DMS 273 (cell line): ENCODE results near the gene TMEM225B.
A peak's percentile ranks its signal among the peaks of the same experiment; 100 is the strongest.
"Not testable (repeated sequence)": the region's sequence is repeated elsewhere in the genome, so short reads cannot be mapped to it uniquely, and the experiment has no call there.

ENCODE experiments used
- DNase-seq: peaks from one replicate; lab custom pipeline; 2025; ENCODE audit not compliant: unreplicated experiment; lab: John Stamatoyannopoulos, UW

TMEM225B gene

DNA sequence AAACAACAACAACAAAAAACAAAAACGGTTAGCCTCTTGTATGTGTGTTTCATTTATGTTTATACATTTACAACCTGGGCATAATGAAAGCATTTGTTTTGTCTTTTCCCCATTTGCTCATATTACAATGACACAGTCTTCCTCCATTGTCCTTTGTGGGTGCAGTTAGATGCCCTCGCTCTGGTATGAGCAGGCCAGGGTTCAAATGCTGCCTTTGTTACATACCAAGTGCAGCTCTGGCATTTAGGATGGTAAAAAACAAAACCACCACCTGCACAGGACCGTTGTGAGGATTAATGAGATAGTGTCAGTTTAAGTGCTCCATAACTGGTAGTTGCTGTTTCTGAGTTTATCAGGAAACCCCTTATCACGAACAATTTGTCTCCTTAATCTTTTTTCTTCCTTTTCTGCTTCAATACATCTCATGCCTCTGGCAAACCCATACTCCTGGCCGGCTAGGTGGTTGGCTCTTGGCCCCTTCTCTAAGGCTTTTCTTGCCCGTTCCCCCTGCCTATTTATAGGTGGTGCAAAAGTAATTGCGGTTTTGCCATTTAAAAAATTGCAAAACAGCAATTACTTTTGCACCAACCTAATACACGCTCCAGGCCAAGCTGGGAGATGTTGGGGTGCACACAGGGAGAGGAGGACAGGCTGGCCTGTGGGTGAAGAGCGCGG, 18.6 kb upstream of the TMEM225B start:
- peak; percentile 43 for DNase-seq

DNA sequence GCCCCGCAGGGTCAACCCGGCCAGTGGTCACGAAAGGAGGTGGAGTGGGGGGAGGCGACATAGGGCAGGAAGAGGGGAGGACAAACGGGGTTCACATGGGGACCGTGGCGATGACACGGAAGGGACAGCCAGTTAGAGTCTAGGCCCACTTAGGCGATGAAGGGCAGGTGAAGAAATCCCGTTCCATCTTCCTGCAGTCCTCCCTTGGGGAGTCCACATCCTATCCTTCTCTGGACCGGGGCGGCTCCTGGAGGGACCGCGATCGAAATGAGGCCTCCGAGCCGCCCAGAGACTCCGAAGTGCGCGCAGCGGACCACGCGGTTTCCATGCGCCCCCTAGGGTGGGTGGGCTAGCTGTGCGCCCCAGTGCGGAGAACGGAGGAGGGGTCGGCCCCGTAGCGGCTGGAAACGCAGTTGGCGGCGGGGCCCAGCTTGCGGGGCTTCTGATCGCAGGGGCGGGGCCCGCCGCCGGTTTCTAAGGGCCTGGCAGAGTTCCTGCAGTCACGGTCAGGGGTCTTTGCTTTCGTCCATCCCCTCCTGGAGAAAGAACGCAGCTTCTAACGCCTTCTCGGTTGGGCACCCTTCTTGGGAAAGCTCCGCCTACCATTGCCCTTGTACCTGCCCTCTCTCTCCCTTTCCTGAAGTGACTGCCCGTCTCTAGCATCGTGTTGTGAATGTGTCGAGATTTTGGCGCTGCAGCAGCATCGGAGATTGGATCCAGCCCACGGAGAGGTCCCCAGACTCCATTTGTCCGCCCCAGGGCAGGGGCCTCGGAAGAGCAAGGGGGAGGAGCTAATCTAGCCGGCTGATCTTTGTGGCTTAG, 17.9 kb upstream of the TMEM225B start:
- DNase-seq = peak; percentile 91

DNA sequence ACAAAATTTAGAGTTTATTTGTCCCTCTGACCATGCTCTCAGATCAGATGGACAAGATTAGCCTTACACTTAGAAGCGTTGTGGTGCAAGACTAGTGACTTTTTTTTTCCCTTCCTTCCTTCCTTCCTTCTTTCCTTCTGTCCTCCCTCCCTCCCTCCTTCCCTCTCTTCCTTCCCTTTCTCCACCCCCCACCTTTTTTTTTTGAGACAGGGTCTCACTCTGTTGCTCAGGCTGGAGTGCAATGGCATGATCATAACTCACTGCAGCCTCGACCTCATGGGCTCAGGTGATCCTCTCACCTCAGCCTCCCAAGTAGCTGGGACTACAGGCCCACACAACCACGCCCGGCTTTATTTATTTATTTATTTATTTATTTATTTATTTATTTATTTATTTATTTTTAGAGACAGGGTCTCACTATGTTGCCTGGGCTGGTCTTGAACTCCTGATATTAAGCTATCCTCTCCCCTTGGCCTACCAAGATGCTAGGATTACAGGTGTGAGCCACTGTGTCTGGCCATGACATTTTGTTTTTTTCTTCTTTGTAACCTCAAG, 17.2 kb upstream of the TMEM225B start:
- DNase-seq = not testable (repeated sequence)

DNA sequence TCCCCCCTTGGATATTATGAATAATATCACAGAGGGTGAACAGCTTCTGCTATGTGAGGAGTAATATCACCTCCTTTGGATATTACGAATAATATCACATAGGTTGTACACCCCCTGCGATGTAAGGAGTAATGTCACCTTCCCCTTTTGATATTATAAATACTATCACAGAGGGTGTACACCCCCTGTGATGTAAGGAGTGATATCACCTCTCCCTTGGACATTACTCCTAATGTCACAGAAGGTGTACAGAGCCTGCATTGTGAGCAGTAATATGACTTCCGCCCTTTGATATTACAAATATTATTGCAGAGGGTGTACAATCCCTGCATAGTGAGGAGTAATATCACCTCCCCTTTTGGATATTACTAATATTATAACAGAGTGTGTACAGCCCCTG, 9.2 kb upstream of the TMEM225B start:
- DNase-seq = no peak

DNA sequence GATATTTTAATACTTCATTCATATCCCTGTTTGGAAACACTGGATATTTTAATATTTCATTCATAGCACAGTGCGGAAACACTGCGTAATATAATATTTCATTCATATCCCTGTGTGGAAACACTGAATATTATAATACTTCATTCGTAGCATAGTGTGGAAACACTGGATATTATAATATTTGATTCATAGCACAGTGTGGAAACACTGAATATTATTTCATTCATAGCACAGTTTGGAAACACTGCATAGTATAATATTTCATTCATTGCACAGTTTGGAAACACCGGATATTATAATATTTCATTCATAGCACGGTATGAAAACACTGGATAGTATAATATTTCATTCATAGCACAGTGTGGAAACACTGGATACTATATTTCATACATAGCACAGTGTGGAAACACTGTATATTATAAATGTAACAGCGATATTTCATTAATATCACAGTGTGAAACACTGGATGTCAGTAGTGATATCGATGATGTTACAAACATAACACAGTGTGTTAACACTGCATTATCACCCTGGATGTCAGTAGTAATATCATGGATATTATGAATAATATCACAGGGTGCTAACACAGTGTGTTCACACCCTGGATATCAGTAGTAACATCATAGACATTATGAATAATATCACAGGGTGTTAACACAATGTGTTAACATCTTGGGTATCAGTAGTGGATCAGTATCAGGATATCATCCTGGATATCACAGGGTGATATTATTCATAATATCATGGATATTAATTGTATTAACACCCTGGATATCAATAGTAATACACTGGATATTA, 2.9 kb upstream of the TMEM225B start:
- no peak for DNase-seq

DNA sequence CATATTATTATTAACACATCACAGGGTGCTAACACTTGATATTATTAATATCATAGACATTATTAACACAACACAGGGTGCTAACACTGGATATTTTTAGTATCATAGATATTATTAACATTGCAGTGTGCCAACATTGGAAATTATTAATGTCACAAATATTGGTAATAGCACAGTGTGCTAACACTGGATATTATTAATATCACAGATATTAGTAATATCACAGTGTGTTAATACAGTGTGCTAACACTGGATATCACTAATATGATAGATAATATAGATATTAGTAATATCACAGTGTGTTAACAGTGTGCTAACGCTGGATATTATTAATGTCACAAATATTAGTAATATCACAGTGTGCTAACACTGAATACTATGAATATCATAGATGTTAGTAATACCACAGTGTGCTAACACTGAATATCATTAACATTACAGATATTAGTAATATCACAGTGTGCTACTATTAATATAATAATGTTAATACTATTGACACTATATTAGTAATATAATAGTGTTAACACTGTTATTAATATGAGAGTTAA, 1.6 kb upstream of the TMEM225B start:
- DNase-seq = no peak

- no peak for DNase-seq
Measured at GRCh38 chr7:99599836-99600235, 1.8 kb downstream of the TMEM225B start.

- no peak for DNase-seq
Measured at GRCh38 chr7:99601656-99602310, 3.7 kb downstream of the TMEM225B start.

DNA sequence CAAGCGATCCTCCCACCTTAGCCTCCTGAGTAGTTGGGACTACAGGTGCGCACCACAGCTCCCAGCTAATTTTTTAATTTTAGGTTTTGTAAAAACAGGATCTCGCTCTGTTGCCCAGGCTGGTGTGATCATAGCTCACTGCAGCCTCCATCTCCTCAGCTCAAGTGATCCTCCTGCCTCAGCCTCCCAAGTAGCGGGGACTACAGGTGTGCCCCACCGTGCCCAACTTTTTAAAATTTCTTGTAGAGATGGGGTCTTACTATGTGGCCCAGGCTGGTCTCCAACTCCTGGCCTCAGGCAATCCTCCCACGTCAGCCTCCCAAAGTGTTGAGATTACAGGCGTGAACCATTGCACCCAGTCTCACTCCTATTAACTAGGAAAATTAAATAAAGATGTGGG, 7.5 kb downstream of the TMEM225B start:
- DNase-seq = no peak

DNA sequence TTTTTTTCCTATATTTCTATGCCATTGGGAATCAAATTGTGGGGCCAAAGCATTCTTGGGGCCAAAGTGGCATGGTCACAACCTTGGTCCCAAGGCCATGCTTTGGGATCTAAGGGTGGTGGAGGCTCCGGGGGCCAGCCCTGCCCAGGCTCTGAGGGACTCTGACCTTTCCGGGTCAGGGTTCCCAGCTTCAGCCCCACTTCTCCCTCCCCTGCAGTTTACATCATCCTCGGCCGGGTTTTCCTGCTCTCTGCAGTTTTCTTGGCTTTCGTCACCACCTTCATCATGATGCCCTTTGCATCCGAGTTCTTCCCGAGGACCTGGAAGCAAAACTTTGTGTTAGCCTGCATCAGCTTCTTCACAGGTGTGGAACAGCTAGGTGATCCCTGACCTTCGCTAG, 8.5 kb downstream of the TMEM225B start:
- DNase-seq = no peak

GRCh38 chr7:99607548-99607947, 9.5 kb downstream of the TMEM225B start:
- no peak for DNase-seq

GRCh38 chr7:99614495-99614894, 16.4 kb downstream of the TMEM225B start:
- DNase-seq = no peak

- no peak for DNase-seq
Measured at GRCh38 chr7:99615989-99616358, 17.9 kb downstream of the TMEM225B start.

- DNase-seq = peak; percentile 99
Measured at GRCh38 chr7:99616359-99617191, 18.5 kb downstream of the TMEM225B start, which contains the start of gene ZSCAN25. TSS of gene ZSCAN25 (plus strand) at chr7:99616946. CDS start at chr7:99619607, 2,661 bp downstream.

- DNase-seq = no peak
Measured at GRCh38 chr7:99617192-99617781, 19.2 kb downstream of the TMEM225B start.

DNA sequence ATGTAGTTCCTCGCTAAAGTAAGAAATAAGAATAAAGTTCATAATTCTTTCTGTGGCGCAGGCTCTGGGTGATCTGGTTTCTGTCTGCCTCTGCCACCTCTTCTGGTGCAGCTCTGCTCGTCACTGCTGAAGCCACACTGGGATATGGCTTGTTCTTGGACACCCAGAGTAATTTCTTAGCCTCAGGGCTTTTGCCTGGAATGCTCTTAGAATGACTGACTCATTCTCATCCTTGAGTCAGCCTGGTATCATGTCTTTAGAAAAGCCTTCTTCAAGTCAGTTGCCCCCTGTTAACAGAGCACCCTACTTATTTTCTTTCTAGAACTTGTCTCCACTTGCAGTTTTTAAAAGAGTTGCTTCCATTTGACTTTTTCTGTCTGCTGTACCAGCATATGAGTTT, 20.7 kb downstream of the TMEM225B start:
- DNase-seq = no peak

- DNase-seq = no peak
Measured at GRCh38 chr7:99619571-99620130, 21.6 kb downstream of the TMEM225B start.

GRCh38 chr7:99621271-99621670, 23.2 kb downstream of the TMEM225B start:
- no peak for DNase-seq

DNA sequence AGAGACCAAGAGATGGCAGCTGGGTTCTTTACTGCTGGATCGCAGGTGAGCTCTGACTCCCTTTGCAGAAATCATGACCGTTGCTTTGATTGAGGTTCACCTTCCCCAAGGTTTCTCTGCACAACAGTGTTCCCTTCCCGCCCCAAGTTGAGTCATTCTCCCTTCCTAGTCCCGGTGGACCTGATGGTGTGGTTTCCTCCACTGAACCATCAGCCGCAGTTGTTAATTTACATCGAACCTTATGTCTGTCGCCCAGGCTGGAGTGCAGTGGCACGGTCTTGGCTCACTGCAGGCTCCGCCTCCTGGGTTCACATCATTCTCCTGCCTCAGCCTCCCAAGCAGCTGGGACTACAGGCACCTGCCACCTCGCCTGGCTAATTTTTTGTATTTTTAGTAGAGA, 24.5 kb downstream of the TMEM225B start:
- DNase-seq = no peak
